Measurements from ENCODE around the gene KLHL34. TPM values are rescaled to one million over a fixed set of nuclear protein-coding genes. Genes with fewer than 3 reads are reported as not detected.

Gene KLHL34
- total and polyA plus RNA-seq, 2 experiments from 2014 or later, result not detected

DNA sequence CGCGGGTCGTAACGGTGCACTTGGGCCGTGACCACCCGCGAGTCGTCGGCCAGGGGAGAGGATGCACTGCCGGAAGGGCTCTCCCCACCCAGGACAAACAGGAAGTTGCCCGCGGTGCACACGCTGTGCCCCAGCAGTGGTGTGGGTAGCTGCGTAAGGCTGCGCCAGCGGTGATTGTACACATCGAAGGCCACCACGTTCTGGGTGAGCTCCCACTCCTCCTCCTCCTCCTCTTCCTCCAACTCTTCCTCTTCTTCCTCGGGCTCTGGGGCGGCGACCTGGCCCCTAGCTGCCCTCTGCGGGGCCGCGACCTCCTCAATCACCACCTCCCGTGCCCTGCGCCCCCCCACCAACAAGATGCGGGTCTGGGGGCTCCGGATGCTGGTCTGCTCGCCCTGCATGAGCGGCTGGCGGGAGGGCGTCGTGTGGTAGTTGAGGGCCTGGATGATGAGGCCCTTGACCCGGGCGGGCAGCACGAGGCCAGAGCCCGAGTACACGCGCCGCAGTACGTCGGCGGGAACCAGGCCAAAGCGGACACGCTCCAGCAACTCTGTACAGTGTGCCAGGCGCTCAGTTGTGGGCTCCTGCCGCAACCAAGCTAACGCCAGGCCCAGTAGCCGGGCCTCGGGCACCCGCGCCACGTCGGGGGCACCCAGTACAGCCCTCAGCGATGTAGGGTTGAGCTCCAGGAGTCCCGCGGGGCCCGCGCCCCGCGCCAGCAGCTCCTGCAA is 1.4 kb downstream of the KLHL34 start:
- Histone ChIP-seq H3K9me3 (ENCODE audit: low read depth) (no peaks in the 10 kb centered on the region), H3K36me3 (no peaks in the 10 kb centered on the region), H3K4me3 (no peak overlapping the region), H3K27ac (no peak overlapping the region), H3K4me1 (ENCODE audit: low read depth) (no peaks in the 10 kb centered on the region), H3K27me3 (peaks cover 5% of the 10 kb centered on the region)
- TF ChIP-seq, protein P1, sequence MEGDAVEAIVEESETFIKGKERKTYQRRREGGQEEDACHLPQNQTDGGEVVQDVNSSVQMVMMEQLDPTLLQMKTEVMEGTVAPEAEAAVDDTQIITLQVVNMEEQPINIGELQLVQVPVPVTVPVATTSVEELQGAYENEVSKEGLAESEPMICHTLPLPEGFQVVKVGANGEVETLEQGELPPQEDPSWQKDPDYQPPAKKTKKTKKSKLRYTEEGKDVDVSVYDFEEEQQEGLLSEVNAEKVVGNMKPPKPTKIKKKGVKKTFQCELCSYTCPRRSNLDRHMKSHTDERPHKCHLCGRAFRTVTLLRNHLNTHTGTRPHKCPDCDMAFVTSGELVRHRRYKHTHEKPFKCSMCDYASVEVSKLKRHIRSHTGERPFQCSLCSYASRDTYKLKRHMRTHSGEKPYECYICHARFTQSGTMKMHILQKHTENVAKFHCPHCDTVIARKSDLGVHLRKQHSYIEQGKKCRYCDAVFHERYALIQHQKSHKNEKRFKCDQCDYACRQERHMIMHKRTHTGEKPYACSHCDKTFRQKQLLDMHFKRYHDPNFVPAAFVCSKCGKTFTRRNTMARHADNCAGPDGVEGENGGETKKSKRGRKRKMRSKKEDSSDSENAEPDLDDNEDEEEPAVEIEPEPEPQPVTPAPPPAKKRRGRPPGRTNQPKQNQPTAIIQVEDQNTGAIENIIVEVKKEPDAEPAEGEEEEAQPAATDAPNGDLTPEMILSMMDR (IDR thresholded peaks at IDR 0.05; ENCODE audit: low read depth, low read length), result no peak
- no peak for DNase-seq (ENCODE audit: low read depth in 1 of 2, low spot score in 1 of 2)

DNA sequence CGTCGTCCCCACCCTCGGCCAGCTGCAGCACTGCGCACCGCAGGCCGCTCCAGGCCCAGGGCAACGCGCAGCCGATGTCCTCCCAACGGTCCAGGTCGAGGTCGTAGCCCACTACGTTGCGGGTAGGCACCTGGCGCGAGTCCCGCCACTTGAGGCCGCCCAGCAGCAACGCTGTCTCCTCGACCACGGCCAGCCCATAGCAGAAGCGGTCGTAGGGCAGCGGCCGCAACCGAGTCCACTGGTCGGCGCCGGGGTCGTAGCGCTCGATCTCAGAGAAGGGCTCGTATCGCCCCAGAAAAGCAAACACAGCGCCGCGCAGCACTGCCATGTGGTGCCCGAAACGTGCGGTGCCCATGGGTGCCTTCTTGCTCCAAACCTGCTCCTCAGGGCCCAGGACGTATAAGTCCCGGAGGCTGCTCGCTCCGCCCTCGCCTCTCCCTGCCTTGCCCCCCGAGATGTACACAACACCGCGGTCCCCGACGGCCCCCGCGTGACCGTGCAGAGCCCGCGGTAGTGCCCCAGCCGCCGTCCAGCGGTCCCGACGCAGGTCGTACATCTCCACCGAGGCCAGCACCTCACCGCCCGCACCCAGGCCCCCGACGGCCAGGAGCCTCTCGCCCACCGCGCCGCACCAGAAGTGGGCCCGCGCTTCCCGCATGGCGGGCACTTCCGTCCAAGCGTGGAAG is 2.1 kb downstream of the KLHL34 start:
- no peaks in the 10 kb centered on the region for H3K4me1 ChIP-seq (ENCODE audit: low read depth)
- H3K9me3 ChIP-seq (ENCODE audit: low read depth), result no peaks in the 10 kb centered on the region
- peaks cover 5% of the 10 kb centered on the region for H3K27me3 ChIP-seq
- H3K27ac ChIP-seq, result no peak overlapping the region
- H3K36me3 ChIP-seq, result no peaks in the 10 kb centered on the region
- no peak overlapping the region for H3K4me3 ChIP-seq
- no peak for DNase-seq (ENCODE audit: low read depth in 1 of 2, low spot score in 1 of 2)
- TF ChIP-seq, protein P1 (IDR thresholded peaks at IDR 0.05; ENCODE audit: low read depth, low read length), result no peak

DNA sequence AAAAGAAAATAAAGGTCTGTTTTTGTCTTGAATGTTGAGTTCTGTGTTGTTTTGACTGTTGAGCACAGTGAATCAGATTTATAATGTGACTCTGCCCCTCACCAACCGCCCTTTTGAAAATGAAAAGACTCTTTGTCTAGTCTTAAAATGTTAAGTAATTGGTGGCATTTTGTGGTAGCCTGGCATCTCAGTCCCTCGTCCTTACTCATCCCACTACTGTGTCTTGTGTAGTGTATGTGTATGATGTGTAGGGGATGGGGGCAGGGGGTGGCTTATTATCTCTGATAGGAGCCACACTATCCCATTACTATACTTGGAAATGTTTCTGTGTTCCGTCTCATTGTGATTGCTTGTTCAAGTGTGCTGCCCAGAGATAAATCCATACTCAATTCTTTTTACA is 12.2 kb downstream of the KLHL34 start:
- TF ChIP-seq, protein P1 (IDR thresholded peaks at IDR 0.05; ENCODE audit: low read depth, low read length), result no peak

DNA sequence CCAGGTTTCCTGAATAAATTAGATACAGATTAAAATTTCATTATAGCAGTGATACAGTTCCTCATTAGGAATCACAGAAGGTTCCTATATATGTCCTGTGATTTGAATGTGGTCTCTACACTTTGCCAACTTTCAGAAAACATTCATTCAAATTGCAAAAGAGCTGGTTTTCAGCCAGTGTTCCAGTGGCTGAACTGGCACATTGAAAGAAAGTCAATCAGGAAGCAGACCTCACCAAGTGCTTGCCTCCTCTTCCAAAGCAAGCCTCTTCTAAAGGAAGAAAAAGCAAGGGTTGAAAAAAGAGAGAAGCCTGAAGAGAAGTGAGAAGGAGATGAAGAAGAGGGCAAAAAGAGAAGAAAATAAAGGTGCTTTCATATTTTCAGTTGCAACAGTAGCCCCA is 12.7 kb downstream of the KLHL34 start:
- no peak for DNase-seq (ENCODE audit: low read depth in 1 of 2, low spot score in 1 of 2)
- no peaks in the 10 kb centered on the region for H3K27me3 ChIP-seq
- no peak overlapping the region for H3K4me3 ChIP-seq
- no peaks in the 10 kb centered on the region for H3K36me3 ChIP-seq
- peaks cover 10% of the 10 kb centered on the region for H3K4me1 ChIP-seq (ENCODE audit: low read depth)
- TF ChIP-seq, protein P1 (IDR thresholded peaks at IDR 0.05; ENCODE audit: low read depth, low read length), result no peak
- H3K27ac ChIP-seq, result no peak overlapping the region
- no peaks in the 10 kb centered on the region for H3K9me3 ChIP-seq (ENCODE audit: low read depth)

More for the DNA sequence above, 12.2 kb downstream of the KLHL34 start:
- DNase-seq (ENCODE audit: low read depth in 1 of 2, low spot score in 1 of 2), result no peak
- Histone ChIP-seq H3K4me1 (ENCODE audit: low read depth) (peaks cover 10% of the 10 kb centered on the region), H3K36me3 (no peaks in the 10 kb centered on the region), H3K9me3 (ENCODE audit: low read depth) (no peaks in the 10 kb centered on the region), H3K27me3 (no peaks in the 10 kb centered on the region), H3K4me3 (no peak overlapping the region), H3K27ac (no peak overlapping the region)

DNA sequence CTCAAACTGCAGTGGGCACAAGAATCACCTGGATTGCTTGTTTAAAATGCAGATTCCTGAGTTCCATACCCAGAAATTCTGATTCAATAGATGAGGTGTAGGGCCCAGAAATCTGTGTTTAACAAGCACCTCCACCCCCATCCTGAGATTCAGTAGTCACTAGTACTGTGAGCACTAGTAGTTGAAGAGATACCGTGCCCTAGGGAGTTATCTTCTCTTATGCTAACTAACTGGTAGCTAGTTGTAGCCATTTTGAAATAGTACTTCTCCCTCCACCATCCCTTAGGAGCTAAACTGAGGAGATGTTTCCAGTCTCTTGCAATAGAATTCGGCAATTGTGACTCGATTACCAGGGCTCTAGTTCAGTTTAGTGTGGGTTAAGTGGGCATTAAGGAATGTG is 18.4 kb downstream of the KLHL34 start:
- TF ChIP-seq, protein P1 (IDR thresholded peaks at IDR 0.05; ENCODE audit: low read depth, low read length), result no peak
- Histone ChIP-seq H3K27me3 (no peaks in the 10 kb centered on the region), H3K4me1 (ENCODE audit: low read depth) (peaks cover 4% of the 10 kb centered on the region), H3K27ac (no peak overlapping the region), H3K4me3 (no peak overlapping the region), H3K36me3 (no peaks in the 10 kb centered on the region), H3K9me3 (ENCODE audit: low read depth) (no peaks in the 10 kb centered on the region)
- no peak for DNase-seq (ENCODE audit: low read depth in 1 of 2, low spot score in 1 of 2)
